Mucosa of descending colon (tissue), 3 donors: ENCODE measurements around the gene ANO2. TPM values are rescaled to one million over a fixed set of nuclear protein-coding genes. Genes with fewer than 3 reads are reported as not detected.

ENCODE experiments used
- ATAC-seq: fragments of 200-7000 bp; cut with Tn5 transposase; one replicate; pipeline ENCODE4 v1.9.1; 2020; ENCODE audit warnings: mild to moderate bottlenecking, moderate library complexity
- DNase-seq, 3 donors: peaks; one replicate each; pipeline ENCODE4 v3.0.0-alpha.2; 2020
- H3K36me3 ChIP-seq: fragments of 200-600 bp; one replicate; pipeline ENCODE4 v1.8.0; 2021; ENCODE audit warnings: low read depth, mild to moderate bottlenecking
- H3K4me1 ChIP-seq: fragments of 200-600 bp; one replicate; pipeline ENCODE4 v1.8.0; 2021; ENCODE audit warnings: low read depth, mild to moderate bottlenecking
- H3K4me3 ChIP-seq: fragments of 200-600 bp; one replicate; pipeline ENCODE4 v1.8.0; 2021; ENCODE audit warnings: mild to moderate bottlenecking
- H3K9me3 ChIP-seq: fragments of 200-600 bp; one replicate; pipeline ENCODE4 v1.8.0; 2021; ENCODE audit warnings: mild to moderate bottlenecking
- CTCF ChIP-seq: fragments of 200-600 bp; IDR thresholded peaks from one replicate; pipeline ENCODE4 v1.8.0; 2022; ENCODE audit warnings: antibody characterized with exemption, mild to moderate bottlenecking
- intact Hi-C, 2 donors: fragments of 100-400 bp; cut with DNase I in 1 of 2; cut with micrococcal nuclease in 1 of 2; formaldehyde crosslinking; loops; one replicate each; pipeline versions ENCODE4 v1.11.0 to v1.11.1; 2022; cut with DNase I, micrococcal nuclease
- total RNA-seq, 3 donors: library from RNA; stranded (reverse); fragmentation: NEBNext Ultra II Directional in 2 of 3; extraction: Animal tissue kit (Norgen Biotek cat#: 25700) in 2 of 3; gene quantifications; one replicate each; pipeline versions ENCODE4 v1.2.1 to v1.2.4, GENCODE V29; 2021 to 2023
- donor health status: DM: no; HTN: no; CAD: no; lungs with moderate emphysema.
- donor health status: DM: no; HTN: no; CAD: no.
- donor health status: DM: no; HTN: yes; CAD: no.

ANO2 gene
- total RNA-seq, 3 donors from 2014 or later: 0.58 to 5.1 (median 3.1) TPM

- Histone ChIP-seq H3K4me1 (no peaks in the 10 kb centered on the region), H3K36me3 (no peaks in the 10 kb centered on the region), H3K9me3 (no peaks in the 10 kb centered on the region), H3K4me3 (no peak overlapping the region)
- ATAC-seq (no peak), DNase-seq (no peak)
- intact Hi-C loops: loop anchor here in 1 of 2 donors (10.0 kb wide), 1 partner anchor 299 kb away; no protein-coding TSS in a partner anchor
- no peak for TF ChIP-seq CTCF
Measured at GRCh38 chr12:5985471-5985870, 40.4 kb upstream of the ANO2 start.

GRCh38 chr12:5984873-5985272 lies 39.8 kb upstream of the ANO2 start:
- intact Hi-C loops: loop anchor here in 1 of 2 donors (10.0 kb wide), 1 partner anchor 300 kb away; no protein-coding TSS in a partner anchor
- DNase-seq (no peak), ATAC-seq (no peak)
- TF ChIP-seq CTCF: no peak
- no peaks in the 10 kb centered on the region for H3K36me3 ChIP-seq
- no peaks in the 10 kb centered on the region for H3K9me3 ChIP-seq
- H3K4me3 ChIP-seq: no peak overlapping the region
- no peaks in the 10 kb centered on the region for H3K4me1 ChIP-seq

- intact Hi-C loops: loop anchor here in 1 of 2 donors (10.0 kb wide), 1 partner anchor 303 kb away; no protein-coding TSS in a partner anchor
Measured at GRCh38 chr12:5982106-5982505, 37.0 kb upstream of the ANO2 start.

GRCh38 chr12:5977556-5977955 lies 32.5 kb upstream of the ANO2 start:
- no peaks in the 10 kb centered on the region for H3K9me3 ChIP-seq
- DNase-seq (no peak), ATAC-seq (no peak)
- no peak overlapping the region for H3K4me3 ChIP-seq
- H3K36me3 ChIP-seq: no peaks in the 10 kb centered on the region
- H3K4me1 ChIP-seq: no peaks in the 10 kb centered on the region
- intact Hi-C loops: no loop called here
- TF ChIP-seq CTCF: no peak

More at GRCh38 chr12:5982106-5982505, 37.0 kb upstream of the ANO2 start:
- Histone ChIP-seq H3K9me3 (no peaks in the 10 kb centered on the region), H3K4me3 (no peak overlapping the region), H3K4me1 (no peaks in the 10 kb centered on the region), H3K36me3 (no peaks in the 10 kb centered on the region)
- ATAC-seq (no peak), DNase-seq (no peak)
- TF ChIP-seq CTCF: no peak

GRCh38 chr12:5976711-5977110 lies 31.7 kb upstream of the ANO2 start:
- ATAC-seq: no peak
- no peak for TF ChIP-seq CTCF
- H3K4me3 ChIP-seq: no peak overlapping the region
- no peaks in the 10 kb centered on the region for H3K4me1 ChIP-seq
- intact Hi-C loops: no loop called here
- H3K36me3 ChIP-seq: no peaks in the 10 kb centered on the region
- no peak for DNase-seq
- H3K9me3 ChIP-seq: no peaks in the 10 kb centered on the region

GRCh38 chr12:5976196-5976595 lies 31.1 kb upstream of the ANO2 start:
- ATAC-seq (no peak), DNase-seq (no peak)
- H3K36me3 ChIP-seq: no peaks in the 10 kb centered on the region
- no peaks in the 10 kb centered on the region for H3K4me1 ChIP-seq
- no peak overlapping the region for H3K4me3 ChIP-seq
- no peaks in the 10 kb centered on the region for H3K9me3 ChIP-seq
- intact Hi-C loops: no loop called here
- no peak for TF ChIP-seq CTCF
